Astrocyte (in vitro differentiated cells and primary cell): ENCODE results near the gene ASPSCR1. TPM values are rescaled to one million over a fixed set of nuclear protein-coding genes. Genes with fewer than 3 reads are reported as not detected.

Experiments
- DNase-seq: peaks from one replicate; pipeline ENCODE4 v3.0.0-alpha.2; 2010; ENCODE audit warnings: low read depth
- FAIRE-seq: peaks from 2 replicates; lab custom pipeline; 2011; peaks lifted over from hg19 to GRCh38; lab: Jason Lieb, UNC
- H2AFZ ChIP-seq: 2 replicates; pipeline ENCODE4 v1.6.0; 2012; ENCODE audit warnings: low read depth, low read length, inconsistent platforms
- H3K27ac ChIP-seq: 2 replicates; pipeline ENCODE4 v1.5.1; 2011; ENCODE audit warnings: low read depth, low read length, inconsistent platforms
- H3K27me3 ChIP-seq: 2 replicates; pipeline ENCODE4 v1.6.0; 2011; ENCODE audit warnings: low read length, inconsistent platforms; ENCODE audit not compliant: insufficient read depth
- H3K36me3 ChIP-seq: 2 replicates; pipeline ENCODE4 v1.5.1; 2011; ENCODE audit warnings: low read length, inconsistent platforms; ENCODE audit not compliant: insufficient read depth
- H3K4me1 ChIP-seq: 2 replicates; pipeline ENCODE4 v1.5.1; 2011; ENCODE audit warnings: low read length, inconsistent platforms; ENCODE audit not compliant: insufficient read depth
- H3K4me2 ChIP-seq: 2 replicates; pipeline ENCODE4 v1.6.0; 2012; ENCODE audit warnings: low read length, inconsistent platforms
- H3K4me3 ChIP-seq: 2 replicates; pipeline ENCODE4 v1.5.1; 2011; ENCODE audit warnings: low read depth, mild to moderate bottlenecking, low read length, inconsistent platforms; ENCODE audit not compliant: insufficient read depth
- H3K79me2 ChIP-seq: 2 replicates; pipeline ENCODE4 v1.6.0; 2012; ENCODE audit warnings: mild to moderate bottlenecking, low read length, inconsistent platforms; ENCODE audit not compliant: insufficient read depth
- H3K9ac ChIP-seq: 2 replicates; pipeline ENCODE4 v1.6.0; 2012; ENCODE audit warnings: mild to moderate bottlenecking, low read length, inconsistent platforms
- H3K9me3 ChIP-seq: 2 replicates; pipeline ENCODE4 v1.5.1; 2012; ENCODE audit warnings: low read depth, mild to moderate bottlenecking, low read length, inconsistent platforms; ENCODE audit not compliant: insufficient read depth
- H4K20me1 ChIP-seq: 2 replicates; pipeline ENCODE4 v1.6.0; 2012; ENCODE audit warnings: low read length, inconsistent platforms; ENCODE audit not compliant: insufficient read depth
- H3K27ac Mint-ChIP-seq: one replicate; pipeline ENCODE4 v1.8.0; 2021; ENCODE audit warnings: mild to moderate bottlenecking, mixed read lengths; ENCODE audit not compliant: unreplicated experiment
- H3K27me3 Mint-ChIP-seq: one replicate; pipeline ENCODE4 v1.8.0; 2021; ENCODE audit warnings: low read depth, mixed read lengths; ENCODE audit not compliant: unreplicated experiment
- H3K36me3 Mint-ChIP-seq: one replicate; pipeline ENCODE4 v1.8.0; 2021; ENCODE audit warnings: low read depth, mixed read lengths; ENCODE audit not compliant: unreplicated experiment
- H3K4me1 Mint-ChIP-seq: one replicate; pipeline ENCODE4 v1.8.0; 2021; ENCODE audit warnings: low read depth, mixed read lengths; ENCODE audit not compliant: unreplicated experiment
- H3K4me3 Mint-ChIP-seq: one replicate; pipeline ENCODE4 v1.8.0; 2021; ENCODE audit warnings: mild to moderate bottlenecking, moderate library complexity, mixed read lengths; ENCODE audit not compliant: unreplicated experiment
- H3K9me3 Mint-ChIP-seq: one replicate; pipeline ENCODE4 v1.8.0; 2021; ENCODE audit warnings: mild to moderate bottlenecking, mixed read lengths; ENCODE audit not compliant: unreplicated experiment
- CTCF ChIP-seq: IDR thresholded peaks from 2 replicates; pipeline ENCODE4 v1.5.1; 2011; ENCODE audit warnings: low read depth, mild to moderate bottlenecking, inconsistent platforms, low read length, moderate library complexity; ENCODE audit not compliant: insufficient read depth
- EZH2 ChIP-seq: IDR thresholded peaks from 2 replicates; pipeline ENCODE4 v1.6.1; 2012; ENCODE audit warnings: mild to moderate bottlenecking, low read length, inconsistent platforms; ENCODE audit not compliant: insufficient read depth
- total RNA-seq: library from RNA; stranded (reverse); gene quantifications from 2 replicates; pipeline ENCODE4 v1.2.1, GENCODE V29; 2021

Gene ASPSCR1
- total RNA-seq, 1 donor from 2014 or later = 25.5 TPM

- no peak for FAIRE-seq
These were observed 8.3 kb upstream of the ASPSCR1 start for GRCh38 chr17:81968850-81969812.

DNA sequence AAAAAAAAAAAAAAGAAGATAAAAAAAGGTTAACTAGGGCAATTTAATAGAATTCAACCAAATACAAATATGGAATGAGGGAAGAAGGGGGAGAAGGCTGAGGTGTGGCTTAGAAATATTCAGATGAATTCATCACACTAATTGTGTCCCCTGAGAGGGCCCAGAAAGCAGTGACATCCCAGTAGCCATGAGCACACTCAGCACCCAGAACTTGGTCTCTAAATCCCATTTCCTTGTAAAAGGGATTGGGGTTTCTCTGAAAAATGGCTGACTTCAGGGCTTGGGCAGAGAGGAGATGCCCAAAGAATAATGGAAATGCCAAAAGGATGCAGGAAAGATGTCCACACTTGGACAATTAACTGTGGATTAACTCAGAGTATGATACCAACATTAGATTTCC, 4.0 kb upstream of the ASPSCR1 start:
- no peak overlapping the region for H3K27ac Mint-ChIP-seq
- no peak overlapping the region for H3K4me2 ChIP-seq
- no peaks in the 10 kb centered on the region for H3K36me3 Mint-ChIP-seq
- FAIRE-seq (no peak), DNase-seq (no peak)
- no peaks in the 10 kb centered on the region for H4K20me1 ChIP-seq
- no peak for TF ChIP-seq EZH2
- TF ChIP-seq CTCF = no peak
- H3K27me3 ChIP-seq = no peaks in the 10 kb centered on the region
- peaks cover 8% of the 10 kb centered on the region for H3K9me3 Mint-ChIP-seq
- peaks cover 4% of the 10 kb centered on the region for H3K27me3 Mint-ChIP-seq
- no peak overlapping the region for H2AFZ ChIP-seq
- H3K27ac ChIP-seq = no peak overlapping the region
- no peak overlapping the region for H3K4me3 Mint-ChIP-seq
- H3K9me3 ChIP-seq = peaks cover 2% of the 10 kb centered on the region
- H3K36me3 ChIP-seq = no peaks in the 10 kb centered on the region
- no peak overlapping the region for H3K4me3 ChIP-seq
- peaks cover 7% of the 10 kb centered on the region for H3K4me1 ChIP-seq
- H3K9ac ChIP-seq = no peak overlapping the region
- H3K79me2 ChIP-seq = peaks cover 3% of the 10 kb centered on the region
- no peaks in the 10 kb centered on the region for H3K4me1 Mint-ChIP-seq

More at GRCh38 chr17:81968850-81969812, 8.3 kb upstream of the ASPSCR1 start:
- H3K27me3 Mint-ChIP-seq = peaks cover 4% of the 10 kb centered on the region
- no peak overlapping the region for H3K27ac Mint-ChIP-seq
- H3K4me3 Mint-ChIP-seq = no peak overlapping the region
- H3K4me3 ChIP-seq = no peak overlapping the region
- H3K27ac ChIP-seq = no peak overlapping the region
- peaks cover 7% of the 10 kb centered on the region for H3K4me1 ChIP-seq
- no peak overlapping the region for H3K4me2 ChIP-seq
- no peak for DNase-seq
- peaks cover 8% of the 10 kb centered on the region for H3K27me3 ChIP-seq
- no peak overlapping the region for H2AFZ ChIP-seq
- peaks cover 2% of the 10 kb centered on the region for H3K9me3 ChIP-seq
- H3K9me3 Mint-ChIP-seq = peaks cover 5% of the 10 kb centered on the region
- peaks cover 2% of the 10 kb centered on the region for H3K4me1 Mint-ChIP-seq
- TF ChIP-seq EZH2 (no peak), CTCF (no peak)
- H3K9ac ChIP-seq = no peak overlapping the region
- no peaks in the 10 kb centered on the region for H3K36me3 Mint-ChIP-seq
- H4K20me1 ChIP-seq = no peaks in the 10 kb centered on the region
- H3K79me2 ChIP-seq = no peaks in the 10 kb centered on the region
- H3K36me3 ChIP-seq = no peaks in the 10 kb centered on the region
